Dermis microvascular lymphatic vessel endothelial cell (primary cell): ENCODE results near the gene NAV2. TPM values are rescaled to one million over a fixed set of nuclear protein-coding genes. Genes with fewer than 3 reads are reported as not detected.
"Not testable (repeated sequence)": the region's sequence is repeated elsewhere in the genome, so short reads cannot be mapped to it uniquely, and the experiment has no call there.

ENCODE experiments used
- DNase-seq, 2 donors: peaks; one replicate each; pipeline versions ENCODE4 v3.0.0 to v3.0.0-alpha.2; 2010; ENCODE audit warnings: low read depth in 2 of 2
- total RNA-seq: library from RNA; depleted of rRNA; stranded (reverse); fragments of >200 nt; gene quantifications from 2 replicates; pipeline ENCODE4 v1.2.1, GENCODE V29; 2014

NAV2 gene
- total RNA-seq, 1 donor from 2014 or later, result 3.2 TPM

DNA sequence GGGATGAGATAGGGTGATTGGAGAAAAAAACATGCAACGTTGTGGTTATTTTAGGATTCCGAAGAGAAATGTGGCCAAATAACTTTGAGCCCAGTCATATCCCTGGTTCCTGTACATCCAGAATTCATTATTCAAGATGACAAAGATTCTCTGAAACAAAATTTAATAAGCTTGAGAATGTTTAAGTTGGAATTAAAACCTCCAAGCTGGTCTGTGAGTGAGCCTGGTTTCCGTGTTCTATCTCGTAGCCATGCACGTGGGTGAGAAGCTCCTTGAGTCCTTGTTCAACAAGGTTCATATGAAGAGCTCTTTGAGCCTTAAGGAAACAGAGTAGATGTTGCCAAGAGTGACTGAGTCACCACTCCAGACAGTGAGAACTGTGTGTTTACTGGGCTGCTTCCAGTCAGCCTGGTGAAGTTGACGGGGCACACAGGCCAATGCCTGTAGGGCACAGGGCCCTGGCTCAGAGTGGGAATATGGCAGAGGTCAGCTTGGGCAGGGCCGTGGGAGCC, 206.5 kb downstream of the NAV2 start:
- DNase-seq, result peak; percentile 56 to 95

DNA sequence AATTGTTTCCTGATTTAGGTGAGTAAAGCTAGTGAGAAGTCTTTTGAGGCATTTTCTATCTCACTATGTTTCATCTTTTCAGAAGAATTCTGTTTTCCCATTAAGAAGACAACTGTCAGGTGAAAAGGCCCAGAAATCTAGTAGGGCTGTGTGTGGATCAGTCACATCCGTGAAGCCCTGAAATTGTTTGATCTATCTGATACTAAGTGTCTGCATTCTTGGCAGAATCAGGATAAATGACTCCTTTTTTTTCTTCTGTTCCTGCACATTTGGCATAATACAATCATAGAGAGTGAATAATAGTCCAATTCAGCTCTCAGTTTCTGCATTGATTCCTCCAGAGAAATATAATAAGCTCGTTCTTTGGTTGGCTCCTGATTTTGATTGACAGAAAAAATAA, 208.3 kb downstream of the NAV2 start:
- no peak for DNase-seq

GRCh38 chr11:19921976-19922688, 209.5 kb downstream of the NAV2 start:
- no peak for DNase-seq

GRCh38 chr11:19922689-19923035, 210.0 kb downstream of the NAV2 start:
- DNase-seq, result no peak

- no peak for DNase-seq
These were observed 211.0 kb downstream of the NAV2 start for GRCh38 chr11:19923626-19924025.

GRCh38 chr11:19924311-19924710, 211.7 kb downstream of the NAV2 start:
- DNase-seq, result no peak

DNA sequence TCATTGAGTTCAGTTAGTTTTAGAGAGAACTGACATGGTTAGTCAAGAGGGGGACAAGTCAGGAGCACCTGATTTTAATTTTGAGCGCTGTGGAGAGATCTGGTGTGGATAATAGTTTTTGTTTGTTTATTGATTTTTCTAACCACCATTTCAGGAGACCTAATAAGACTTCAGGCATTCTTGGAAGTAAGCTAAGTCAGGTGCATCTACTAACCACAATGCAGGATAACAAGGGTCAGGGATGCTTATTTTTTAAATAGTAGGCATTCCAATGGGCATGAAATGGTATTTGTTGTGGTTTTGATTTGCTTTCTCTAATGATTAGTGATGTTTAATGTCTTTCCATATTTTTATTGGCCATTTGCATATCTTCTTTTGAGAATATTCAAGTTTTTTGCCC, 212.1 kb downstream of the NAV2 start:
- no peak for DNase-seq

DNA sequence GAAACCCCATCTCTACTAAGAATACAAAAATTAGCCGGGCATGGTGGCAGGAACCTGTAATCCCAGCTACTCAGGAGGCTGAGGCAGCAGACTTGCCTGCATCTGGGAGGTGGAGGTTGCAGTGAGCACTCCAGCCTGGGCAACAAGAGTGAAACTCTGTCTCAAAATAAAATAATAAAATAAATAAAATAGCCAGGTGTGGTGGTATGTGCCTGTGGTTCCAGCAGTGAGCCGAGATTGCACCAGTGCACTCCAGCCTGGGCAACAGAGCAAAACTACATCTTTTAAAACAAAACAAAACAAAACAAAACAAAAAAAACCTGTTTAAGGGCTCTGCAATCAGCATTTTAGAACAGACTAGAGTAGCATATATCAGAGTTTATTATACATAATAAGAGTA, 214.8 kb downstream of the NAV2 start:
- DNase-seq, result not testable (repeated sequence)

GRCh38 chr11:19929147-19929546, 216.5 kb downstream of the NAV2 start:
- no peak for DNase-seq

- DNase-seq, result peak in 1 of 2 donors; percentile 44
These were observed 217.0 kb downstream of the NAV2 start for GRCh38 chr11:19929655-19930054.

- DNase-seq, result no peak
These were observed 218.6 kb downstream of the NAV2 start for GRCh38 chr11:19931141-19931770.

GRCh38 chr11:19931771-19932369, 219.2 kb downstream of the NAV2 start:
- DNase-seq, result no peak

DNA sequence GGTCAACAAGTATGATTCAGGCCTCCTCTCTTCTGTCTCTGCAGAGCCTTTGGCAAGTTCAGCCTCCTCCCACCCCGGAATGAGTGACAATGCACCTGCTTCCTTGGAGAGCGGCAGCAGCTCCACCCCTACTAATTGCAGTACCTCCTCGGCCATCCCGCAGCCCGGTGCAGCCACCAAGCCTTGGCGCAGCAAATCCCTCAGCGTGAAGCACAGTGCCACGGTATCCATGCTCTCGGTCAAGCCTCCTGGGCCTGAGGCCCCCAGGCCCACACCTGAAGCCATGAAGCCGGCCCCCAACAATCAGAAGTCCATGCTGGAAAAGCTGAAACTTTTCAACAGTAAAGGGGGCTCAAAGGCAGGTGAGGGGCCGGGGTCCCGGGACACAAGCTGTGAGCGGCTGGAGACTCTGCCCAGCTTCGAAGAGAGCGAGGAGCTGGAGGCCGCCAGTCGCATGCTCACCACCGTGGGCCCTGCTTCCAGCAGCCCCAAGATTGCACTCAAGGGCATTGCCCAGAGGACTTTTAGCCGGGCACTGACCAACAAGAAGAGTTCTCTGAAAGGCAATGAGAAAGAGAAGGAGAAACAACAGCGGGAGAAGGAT, 220.6 kb downstream of the NAV2 start:
- DNase-seq, result no peak

DNA sequence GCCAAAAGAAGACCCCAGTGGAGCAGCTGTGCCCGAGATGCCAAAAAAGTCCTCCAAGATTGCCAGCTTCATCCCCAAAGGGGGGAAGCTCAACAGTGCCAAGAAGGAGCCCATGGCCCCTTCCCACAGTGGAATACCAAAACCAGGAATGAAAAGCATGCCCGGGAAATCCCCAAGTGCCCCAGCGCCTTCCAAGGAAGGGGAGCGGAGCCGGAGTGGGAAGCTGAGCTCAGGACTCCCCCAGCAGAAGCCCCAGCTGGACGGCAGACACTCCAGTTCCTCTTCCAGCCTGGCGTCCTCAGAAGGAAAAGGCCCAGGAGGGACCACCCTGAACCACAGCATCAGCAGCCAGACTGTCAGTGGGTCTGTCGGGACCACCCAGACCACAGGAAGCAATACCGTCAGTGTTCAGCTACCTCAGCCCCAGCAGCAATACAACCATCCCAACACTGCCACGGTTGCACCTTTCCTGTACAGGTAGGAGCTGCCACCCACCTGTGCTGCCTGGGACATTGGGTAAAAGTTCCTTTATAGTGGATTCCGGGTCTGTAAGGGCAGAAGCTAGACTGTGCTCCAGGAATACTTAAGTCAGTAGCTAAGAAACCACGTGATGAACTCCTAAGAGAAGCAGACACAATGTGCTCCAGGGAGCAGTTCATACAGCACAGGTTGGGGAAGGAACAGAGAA, 221.3 kb downstream of the NAV2 start:
- no peak for DNase-seq

- peak in 1 of 2 donors; percentile 30 for DNase-seq
These were observed 222.2 kb downstream of the NAV2 start for GRCh38 chr11:19934828-19935259.

DNA sequence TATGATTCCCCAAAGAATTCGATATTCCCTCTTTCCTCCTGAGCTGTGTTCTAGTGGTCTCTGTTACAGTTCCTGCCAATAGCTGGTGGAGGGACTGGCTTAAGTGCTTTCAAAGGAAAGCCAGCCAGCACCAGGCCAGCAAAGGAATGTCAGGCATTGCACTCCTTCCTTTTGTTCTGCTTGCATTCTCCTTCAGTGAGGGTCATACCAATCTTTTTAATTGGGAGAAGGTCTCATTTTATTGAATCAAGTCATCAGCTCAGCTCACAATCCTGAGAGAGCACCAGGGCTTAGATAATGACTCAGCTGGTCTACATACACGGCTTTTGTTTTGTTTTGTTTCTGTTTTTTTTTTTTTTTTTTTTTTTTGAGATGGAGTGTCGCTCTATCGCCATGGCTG, 222.9 kb downstream of the NAV2 start:
- DNase-seq, result peak in 1 of 2 donors; percentile 72

- DNase-seq, result no peak
These were observed 223.8 kb downstream of the NAV2 start for GRCh38 chr11:19936461-19936860.

- peak; percentile 42 to 70 for DNase-seq
These were observed 225.7 kb downstream of the NAV2 start for GRCh38 chr11:19938169-19938856.

- DNase-seq, result no peak
These were observed 226.2 kb downstream of the NAV2 start for GRCh38 chr11:19938866-19939265.

DNA sequence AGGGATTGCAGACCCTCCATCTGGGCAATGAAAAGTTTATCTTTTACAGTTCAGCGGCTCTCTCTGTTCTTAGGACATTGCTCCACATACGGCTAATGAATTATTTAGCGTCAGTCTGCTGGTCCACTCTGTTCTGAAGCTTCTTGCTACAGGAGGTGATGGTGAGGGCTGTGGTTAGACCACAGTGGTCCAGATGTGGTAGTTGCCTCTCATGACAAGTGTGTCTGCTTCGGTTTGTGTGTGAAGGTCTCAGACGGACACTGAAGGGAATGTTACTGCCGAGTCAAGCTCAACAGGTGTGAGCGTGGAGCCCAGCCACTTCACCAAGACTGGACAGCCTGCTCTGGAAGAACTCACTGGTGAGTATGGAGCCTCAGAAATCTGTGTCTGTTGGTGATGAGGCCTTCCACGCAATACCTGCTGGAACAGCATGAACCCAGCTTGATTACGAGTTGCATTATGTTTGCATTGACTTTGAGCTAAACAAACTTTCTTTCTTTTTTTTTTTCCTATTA, 226.8 kb downstream of the NAV2 start:
- no peak for DNase-seq

- no peak for DNase-seq
These were observed 228.2 kb downstream of the NAV2 start for GRCh38 chr11:19940831-19941230.
